Neural progenitor cell (in vitro differentiated cells): ENCODE measurements around the gene LPA. TPM values are rescaled to one million over a fixed set of nuclear protein-coding genes. Genes with fewer than 3 reads are reported as not detected.
"Not testable (repeated sequence)": the region's sequence is repeated elsewhere in the genome, so short reads cannot be mapped to it uniquely, and the experiment has no call there.

Experiments
- DNase-seq: peaks from one replicate; pipeline ENCODE4 v3.0.0-alpha.2; 2016; ENCODE audit warnings: low spot score
- H2AFZ ChIP-seq: fragments of 200-600 bp; sonication (generic); replicated peaks from 2 replicates; pipeline ENCODE4 v1.6.1; 2016; ENCODE audit warnings: antibody characterized with exemption
- H3F3A ChIP-seq: fragments of 200-600 bp; sonication (generic); 2 replicates; pipeline ENCODE4 v1.6.1; 2016; ENCODE audit warnings: antibody characterized with exemption, low read depth
- H3K27ac ChIP-seq: fragments of 200-600 bp; sonication (generic); 2 replicates; pipeline ENCODE4 v1.5.1; 2016; ENCODE audit warnings: mild to moderate bottlenecking
- H3K27me3 ChIP-seq: fragments of 200-600 bp; sonication (generic); 2 replicates; pipeline ENCODE4 v1.6.1; 2016; ENCODE audit warnings: mild to moderate bottlenecking, moderate library complexity
- H3K36me3 ChIP-seq: fragments of 200-600 bp; sonication (generic); 2 replicates; pipeline ENCODE4 v1.5.1; 2016
- H3K4me1 ChIP-seq: fragments of 200-600 bp; sonication (generic); 2 replicates; pipeline ENCODE4 v1.6.1; 2016; ENCODE audit warnings: mixed run types
- H3K4me2 ChIP-seq: fragments of 200-600 bp; sonication (generic); 2 replicates; pipeline ENCODE4 v1.6.1; 2016
- H3K4me3 ChIP-seq: fragments of 200-600 bp; sonication (generic); 2 replicates; pipeline ENCODE4 v1.5.1; 2016
- H3K79me2 ChIP-seq: fragments of 200-600 bp; sonication (generic); 2 replicates; pipeline ENCODE4 v1.6.1; 2016; ENCODE audit warnings: low read depth
- H3K9ac ChIP-seq: fragments of 200-600 bp; sonication (generic); 2 replicates; pipeline ENCODE4 v1.6.1; 2016
- H3K9me3 ChIP-seq: fragments of 200-600 bp; sonication (generic); 2 replicates; pipeline ENCODE4 v1.5.1; 2016; ENCODE audit warnings: low read depth
- H4K20me1 ChIP-seq: fragments of 200-600 bp; sonication (generic); 2 replicates; pipeline ENCODE4 v1.6.1; 2016; ENCODE audit warnings: low read depth
- H3K27ac Mint-ChIP-seq: 3 replicates; pipeline ENCODE4 v1.8.0; 2021; ENCODE audit warnings: mixed read lengths
- H3K27me3 Mint-ChIP-seq: 2 replicates; pipeline ENCODE4 v1.8.0; 2022; ENCODE audit warnings: low read depth, mild to moderate bottlenecking, inconsistent platforms, moderate library complexity, mixed read lengths; ENCODE audit not compliant: insufficient read depth
- H3K36me3 Mint-ChIP-seq: 3 replicates; pipeline ENCODE4 v1.8.0; 2021; ENCODE audit warnings: mixed read lengths
- H3K4me1 Mint-ChIP-seq: 3 replicates; pipeline ENCODE4 v1.8.0; 2021; ENCODE audit warnings: mixed read lengths
- H3K4me3 Mint-ChIP-seq: 3 replicates; pipeline ENCODE4 v1.8.0; 2021; ENCODE audit warnings: mild to moderate bottlenecking, moderate library complexity, mixed read lengths
- H3K9me3 Mint-ChIP-seq: 3 replicates; pipeline ENCODE4 v1.8.0; 2020; ENCODE audit warnings: mixed read lengths
- CTCF ChIP-seq: fragments of 200-600 bp; sonication (generic); IDR thresholded peaks from 2 replicates; pipeline ENCODE4 v1.5.1; 2017; ENCODE audit warnings: antibody characterized with exemption, mild to moderate bottlenecking
- EZH2phosphoT487 ChIP-seq: fragments of 200-600 bp; sonication (generic); IDR thresholded peaks from 2 replicates; pipeline ENCODE4 v1.6.1; 2017; ENCODE audit warnings: antibody characterized with exemption
- total RNA-seq: library from RNA; depleted of rRNA; stranded (reverse); fragments of >200 nt; gene quantifications from 2 replicates; pipeline ENCODE4 v1.2.3, GENCODE V29; 2015; ENCODE audit warnings: low replicate concordance

Gene LPA
- total RNA-seq: not detected in 2 replicates

DNA sequence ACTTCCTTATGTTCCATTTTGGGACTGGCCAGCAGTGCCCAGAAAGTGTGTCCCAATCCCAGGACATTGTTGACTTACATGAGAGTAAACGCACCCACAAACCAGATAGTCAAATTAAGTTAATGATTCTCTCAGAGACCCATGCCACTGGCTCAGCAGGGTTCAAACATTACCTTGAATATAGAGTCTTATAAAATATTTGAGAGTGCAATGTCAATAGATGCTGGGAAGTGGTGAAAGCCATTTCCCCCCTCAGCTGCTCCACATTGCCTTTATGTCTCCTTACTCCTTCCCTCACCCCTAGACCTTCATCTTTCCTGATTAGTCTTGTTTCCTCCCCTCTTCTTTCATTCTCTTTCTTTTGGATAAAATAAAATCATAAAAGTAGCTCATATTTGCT lies at the start of gene LPA:
TSS of gene LPA (minus strand) at position 78 of the 400 bp plus-strand sequence. CDS start at position 17, 61 bp downstream.
- not testable (repeated sequence) for H3K4me1 Mint-ChIP-seq, H3K4me3 ChIP-seq, H3K27ac ChIP-seq, H3K27me3 Mint-ChIP-seq, H3K4me2 ChIP-seq, H3K9ac ChIP-seq, H4K20me1 ChIP-seq, H3K79me2 ChIP-seq, H3K4me1 ChIP-seq, H3K9me3 ChIP-seq, H3K27ac Mint-ChIP-seq, H3K36me3 ChIP-seq, H2AFZ ChIP-seq, H3K9me3 Mint-ChIP-seq, H3K4me3 Mint-ChIP-seq, H3K36me3 Mint-ChIP-seq, H3F3A ChIP-seq, DNase-seq
- H3K27me3 ChIP-seq: peaks cover 14% of the 10 kb centered on the region

- not testable (repeated sequence) for H3K4me3 Mint-ChIP-seq, H3F3A ChIP-seq, H3K4me3 ChIP-seq, H3K9me3 Mint-ChIP-seq, H3K36me3 Mint-ChIP-seq, H3K27ac Mint-ChIP-seq, H3K4me1 ChIP-seq, H3K27me3 ChIP-seq, H3K4me1 Mint-ChIP-seq, H3K27me3 Mint-ChIP-seq, DNase-seq, H3K9ac ChIP-seq, H3K27ac ChIP-seq, H4K20me1 ChIP-seq, H2AFZ ChIP-seq, H3K36me3 ChIP-seq, H3K79me2 ChIP-seq, H3K4me2 ChIP-seq, H3K9me3 ChIP-seq
These were observed 44.9 kb upstream of the LPA start for GRCh38 chr6:160708993-160709392.

DNA sequence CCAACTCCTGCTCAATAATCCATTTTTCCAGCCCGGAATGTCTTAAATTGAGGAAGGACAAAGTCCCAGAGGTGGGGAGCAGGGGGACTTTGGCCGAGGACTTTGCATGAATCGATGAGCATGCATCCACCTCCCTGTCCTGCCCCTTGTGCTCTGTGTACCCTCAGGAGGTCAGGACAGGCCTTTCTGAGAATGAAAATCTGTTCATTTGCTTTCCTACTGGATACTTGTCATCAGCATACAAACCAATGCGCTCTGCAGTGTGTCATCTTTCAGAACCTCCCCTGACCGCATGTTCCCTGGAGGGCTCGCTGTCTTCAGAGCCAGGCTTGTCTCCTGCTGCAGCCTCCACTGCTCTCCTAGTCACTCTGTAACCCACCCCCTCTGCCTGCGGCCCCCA lies 40.6 kb upstream of the LPA start:
- not testable (repeated sequence) for H3K4me1 ChIP-seq, H2AFZ ChIP-seq, H4K20me1 ChIP-seq, H3K36me3 Mint-ChIP-seq, H3K9me3 ChIP-seq, H3K4me3 ChIP-seq, H3K9ac ChIP-seq, H3K36me3 ChIP-seq, H3K27ac ChIP-seq, H3K4me2 ChIP-seq, H3K27me3 ChIP-seq, H3K27ac Mint-ChIP-seq, H3K79me2 ChIP-seq, DNase-seq, H3F3A ChIP-seq, H3K4me3 Mint-ChIP-seq, H3K27me3 Mint-ChIP-seq, H3K9me3 Mint-ChIP-seq, H3K4me1 Mint-ChIP-seq

GRCh38 chr6:160701918-160702680 lies 38.0 kb upstream of the LPA start, which contains the start of gene PLG:
Gene PLG (plus strand): TSS chr6:160702244. CDS start chr6:160702305, 61 bp downstream.
- H3K36me3 ChIP-seq, H3K4me3 ChIP-seq, H3K36me3 Mint-ChIP-seq, H3K79me2 ChIP-seq, H2AFZ ChIP-seq, H3K4me3 Mint-ChIP-seq, H3K4me2 ChIP-seq, H3F3A ChIP-seq, H3K27me3 ChIP-seq, H3K27me3 Mint-ChIP-seq, H3K9me3 Mint-ChIP-seq, H3K4me1 ChIP-seq, H3K27ac Mint-ChIP-seq, H3K9me3 ChIP-seq, H3K27ac ChIP-seq, H3K9ac ChIP-seq, DNase-seq, H3K4me1 Mint-ChIP-seq, H4K20me1 ChIP-seq: not testable (repeated sequence)

- Mint-ChIP-seq H3K36me3 (no peaks in the 10 kb centered on the region), H3K27ac (no peak overlapping the region), H3K27me3 (no peaks in the 10 kb centered on the region), H3K4me1 (no peaks in the 10 kb centered on the region), H3K9me3 (peaks cover 6% of the 10 kb centered on the region), H3K4me3 (no peak overlapping the region)
- H3K4me2 ChIP-seq: no peak overlapping the region
- no peaks in the 10 kb centered on the region for H3K79me2 ChIP-seq
- no peaks in the 10 kb centered on the region for H3K27me3 ChIP-seq
- no peak overlapping the region for H3K27ac ChIP-seq
- H3K4me1 ChIP-seq: peaks cover 4% of the 10 kb centered on the region
- no peak overlapping the region for H3K9ac ChIP-seq
- H3K36me3 ChIP-seq: no peaks in the 10 kb centered on the region
- no peak for DNase-seq
- H3F3A ChIP-seq: no peaks in the 10 kb centered on the region
- no peaks in the 10 kb centered on the region for H4K20me1 ChIP-seq
- no peak for TF ChIP-seq EZH2phosphoT487
- no peak for TF ChIP-seq CTCF
- H3K4me3 ChIP-seq: no peak overlapping the region
- no peaks in the 10 kb centered on the region for H3K9me3 ChIP-seq
- no peak overlapping the region for H2AFZ ChIP-seq
These were observed 33.8 kb upstream of the LPA start for GRCh38 chr6:160697826-160698225.

DNA sequence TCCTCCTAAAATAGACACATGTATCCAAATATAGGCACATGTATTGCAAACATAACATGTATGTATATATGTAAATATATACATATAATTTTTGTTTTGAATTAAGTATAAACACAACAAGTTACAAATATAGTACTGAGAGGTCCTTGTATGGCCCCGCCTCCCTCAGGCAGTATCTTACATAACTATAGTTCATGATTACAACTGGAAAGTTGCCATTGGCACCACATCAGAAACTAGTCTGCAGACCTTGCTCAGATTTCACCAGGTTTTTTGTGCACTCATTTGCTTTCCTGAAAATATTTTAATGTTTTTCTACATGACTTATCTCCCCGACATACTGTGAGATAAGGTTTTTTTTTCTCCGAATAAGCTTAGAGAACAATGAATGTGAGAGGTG lies 32.8 kb upstream of the LPA start:
- not testable (repeated sequence) for H3K79me2 ChIP-seq, H2AFZ ChIP-seq, H3K27ac Mint-ChIP-seq, H3K36me3 Mint-ChIP-seq, H3K4me3 ChIP-seq, H3K27me3 ChIP-seq, H3K4me1 Mint-ChIP-seq, H3K27me3 Mint-ChIP-seq, H3K36me3 ChIP-seq, H3K27ac ChIP-seq, H3K9ac ChIP-seq, H3F3A ChIP-seq, H3K4me1 ChIP-seq, H3K4me2 ChIP-seq, H4K20me1 ChIP-seq, H3K9me3 ChIP-seq, H3K4me3 Mint-ChIP-seq, DNase-seq, H3K9me3 Mint-ChIP-seq

DNA sequence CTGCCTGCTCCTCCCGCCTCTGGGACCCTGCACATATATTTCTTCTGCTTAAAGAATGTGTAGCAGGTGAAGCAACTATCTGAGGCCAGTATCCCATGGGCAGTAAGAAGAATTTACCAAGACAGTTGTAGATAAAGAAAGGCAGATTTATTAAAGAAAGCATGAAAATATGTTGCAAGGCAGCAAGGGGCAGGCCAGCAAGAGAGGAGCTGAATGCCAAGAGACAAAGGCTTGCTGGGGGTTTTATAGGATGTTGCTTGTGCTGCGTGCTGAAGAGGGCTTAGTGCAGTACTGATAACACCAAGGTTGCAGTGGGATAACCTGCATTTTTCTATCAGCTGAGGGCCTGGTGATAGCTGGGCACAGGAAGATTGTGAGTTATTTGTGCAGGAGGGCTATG lies 31.5 kb upstream of the LPA start:
- H3K36me3 Mint-ChIP-seq, H3K79me2 ChIP-seq, H3K36me3 ChIP-seq, H3K4me1 ChIP-seq, H3K9me3 ChIP-seq, H3F3A ChIP-seq, H3K27ac ChIP-seq, DNase-seq, H3K4me2 ChIP-seq, H3K9me3 Mint-ChIP-seq, H2AFZ ChIP-seq, H3K27me3 Mint-ChIP-seq, H3K27ac Mint-ChIP-seq, H3K9ac ChIP-seq, H3K27me3 ChIP-seq, H3K4me3 ChIP-seq, H3K4me1 Mint-ChIP-seq, H3K4me3 Mint-ChIP-seq, H4K20me1 ChIP-seq: not testable (repeated sequence)
